K562 (cell line): ENCODE data around the gene ESRRG. TPM values are rescaled to one million over a fixed set of nuclear protein-coding genes. Genes with fewer than 3 reads are reported as not detected.

ENCODE experiments used
- ATAC-seq: fragments of 200-7000 bp; cut with Tn5 transposase; 3 replicates; pipeline ENCODE4 v1.9.1; 2020; ENCODE audit warnings: moderate library complexity
- BruUV-seq: library from RNA; stranded (reverse); fragments of 400-500 nt; replicated peaks from 2 replicates; lab custom pipeline; 2021; lab: Mats Ljungman, UMichigan
- CTCF ChIA-PET: fragments of 300-600 bp; formaldehyde crosslinking; extraction: SDS; loops from one replicate; lab custom pipeline; 2021; ENCODE audit warnings: low intra/inter-chr PET ratio; lab: Yijun Ruan, JAX
- POLR2A ChIA-PET: fragments of 300-600, 350-650 bp; sonication (Branson Sonifier 250); formaldehyde crosslinking; extraction: SDS; loops from one replicate; lab custom pipeline; 2021; ENCODE audit warnings: antibody characterized with exemption, inconsistent platforms; lab: Yijun Ruan, JAX
- DNase-seq, 4 experiments: peaks; one replicate each; pipeline versions ENCODE4 v3.0.0 to v3.0.0-alpha.2; 2011 to 2018; ENCODE audit warnings: low spot score in 3 of 4, mixed read lengths in 3 of 4; ENCODE audit errors: extremely low read depth in 1 of 4
- FAIRE-seq: peaks from 2 replicates; lab custom pipeline; 2011; peaks lifted over from hg19 to GRCh38; lab: Jason Lieb, UNC
- H2AFZ ChIP-seq: 2 replicates; pipeline ENCODE4 v1.6.0; 2011; ENCODE audit warnings: low read depth, low read length, control low read depth, inconsistent platforms
- H3K27ac ChIP-seq: fragments of 200-600 bp; 3 replicates; pipeline ENCODE4 v1.8.0; 2011; ENCODE audit warnings: low read depth, mild to moderate bottlenecking, control low read depth, inconsistent platforms, low read length, moderate library complexity, mixed read lengths; ENCODE audit errors: extremely low read depth
- H3K27me3 ChIP-seq, 2 experiments: fragments of 300-600 bp in 1 of 2; 2 replicates in 1 of 2; 3 replicates in 1 of 2; pipeline versions ENCODE4 v1.6.0 to v1.8.0; 2011; ENCODE audit warnings: inconsistent platforms in 2 of 2, low read length in 2 of 2, mild to moderate bottlenecking in 1 of 2, mixed read lengths in 1 of 2, moderate library complexity in 1 of 2; ENCODE audit not compliant: control insufficient read depth in 2 of 2, insufficient read depth in 2 of 2
- H3K36me3 ChIP-seq: fragments of 300-600 bp; 3 replicates; pipeline ENCODE4 v1.8.0; 2011; ENCODE audit warnings: mild to moderate bottlenecking, low read length, inconsistent platforms; ENCODE audit not compliant: control insufficient read depth, insufficient read depth
- H3K4me1 ChIP-seq, 2 experiments: fragments of 200-600 bp in 1 of 2; replicated peaks in 1 of 2; 2 replicates in 1 of 2; 3 replicates in 1 of 2; pipeline versions ENCODE4 v1.5.1 to v1.8.0; 2011; ENCODE audit warnings: inconsistent platforms in 2 of 2, low read length in 2 of 2, mild to moderate bottlenecking in 1 of 2, mixed read lengths in 1 of 2, moderate library complexity in 1 of 2; ENCODE audit not compliant: control insufficient read depth in 2 of 2, insufficient read depth in 2 of 2
- H3K4me2 ChIP-seq: 2 replicates; pipeline ENCODE4 v1.6.1; 2011; ENCODE audit warnings: low read length, control low read depth, inconsistent platforms, mixed read lengths; ENCODE audit not compliant: insufficient read depth
- H3K4me3 ChIP-seq: fragments of 200-600 bp; sonication (generic), shearing (Covaris generic); 2 replicates; pipeline ENCODE4 v1.5.1; 2016; ENCODE audit warnings: control low read depth, inconsistent platforms
- H3K79me2 ChIP-seq: fragments of 200-600 bp; 3 replicates; pipeline ENCODE4 v1.8.0; 2011; ENCODE audit warnings: low read length, inconsistent platforms; ENCODE audit not compliant: control insufficient read depth, insufficient read depth
- H3K9ac ChIP-seq, 2 experiments: 2 replicates each; pipeline versions ENCODE4 v1.6.0 to v1.6.1; 2011; ENCODE audit warnings: low read depth in 2 of 2, low read length in 2 of 2, control low read depth in 1 of 2, inconsistent platforms in 1 of 2, mild to moderate bottlenecking in 1 of 2, mixed read lengths in 1 of 2; ENCODE audit not compliant: insufficient read depth in 1 of 2
- H3K9me1 ChIP-seq: one replicate; pipeline ENCODE4 v1.6.0; 2011; ENCODE audit warnings: inconsistent platforms, mild to moderate bottlenecking, low read length, moderate library complexity; ENCODE audit not compliant: control insufficient read depth, insufficient read depth
- H3K9me3 ChIP-seq: replicated peaks from 2 replicates; pipeline ENCODE4 v1.5.1; 2011; ENCODE audit warnings: low read depth, low read length, inconsistent platforms; ENCODE audit not compliant: control insufficient read depth, insufficient read depth
- H4K20me1 ChIP-seq: replicated peaks from 2 replicates; pipeline ENCODE4 v1.6.1; 2011; ENCODE audit warnings: low read length, inconsistent platforms, mixed read lengths; ENCODE audit not compliant: control insufficient read depth, insufficient read depth
- CAMTA2 ChIP-seq: fragments of 250-450 bp; sonication (Bioruptor Pico); conservative IDR thresholded peaks from 2 replicates; pipeline ENCODE4 v1.5.1; 2022
- CREB5 ChIP-seq: fragments of 250-450 bp; sonication (Bioruptor Pico); IDR thresholded peaks from 2 replicates; pipeline ENCODE4 v1.5.0; 2020; ENCODE audit warnings: mild to moderate bottlenecking
- DNMT1 ChIP-seq: fragments of 450-650 bp; IDR thresholded peaks from 2 replicates; pipeline ENCODE4 v1.6.1; 2016; ENCODE audit warnings: antibody characterized with exemption, mild to moderate bottlenecking
- FOXM1 ChIP-seq, 2 experiments: fragments of 450-650 bp in 1 of 2; sonication (generic) in 1 of 2; formaldehyde crosslinking in 1 of 2; IDR thresholded peaks; 2 replicates each; pipeline versions ENCODE4 v1.6.1 to v1.9.0; 2017 to 2022; ENCODE audit warnings: low read depth in 2 of 2, mild to moderate bottlenecking in 2 of 2, missing genetic modification reagents in 1 of 2, moderate library complexity in 1 of 2
- GABPB2 ChIP-seq: fragments of 250-450 bp; sonication (Bioruptor Pico); conservative IDR thresholded peaks from 2 replicates; pipeline ENCODE4 v1.5.1; 2021; ENCODE audit warnings: mild to moderate bottlenecking
- JUN ChIP-seq, 2 experiments: sonication (generic) in 1 of 2; formaldehyde crosslinking in 1 of 2; IDR thresholded peaks; 2 replicates each; pipeline versions ENCODE4 v1.6.1 to v1.8.0; 2012 to 2022; ENCODE audit warnings: borderline replicate concordance in 2 of 2, mild to moderate bottlenecking in 2 of 2, improper control_type of control experiment in 1 of 2, low read depth in 1 of 2, low read length in 1 of 2, missing genetic modification reagents in 1 of 2
- KLF13 ChIP-seq: fragments of 450-650 bp; IDR thresholded peaks from 2 replicates; pipeline ENCODE4 v1.6.1; 2016; ENCODE audit warnings: missing genetic modification characterization, low read depth, mild to moderate bottlenecking, missing compliant biosample characterization, moderate library complexity, borderline replicate concordance
- MTA1 ChIP-seq: fragments of 450-650 bp; IDR thresholded peaks from 2 replicates; pipeline ENCODE4 v1.6.1; 2017; ENCODE audit warnings: borderline replicate concordance
- NFIC ChIP-seq: fragments of 450-650 bp; IDR thresholded peaks from 2 replicates; pipeline ENCODE4 v1.6.1; 2017; ENCODE audit warnings: mild to moderate bottlenecking, inconsistent platforms
- U2AF1 ChIP-seq: fragments of 200-400 bp; formaldehyde crosslinking; optimal IDR thresholded peaks from 2 replicates; pipeline ENCODE3; 2017; ENCODE audit warnings: mild to moderate bottlenecking, low read depth, low read length, moderate library complexity
- ZBTB11 ChIP-seq, 3 experiments: fragments of 200-800 bp in 1 of 3; fragments of 250-450 bp in 1 of 3; fragments of 450-650 bp in 1 of 3; sonication (Bioruptor Pico) in 1 of 3; sonication (Bioruptor generic) in 1 of 3; formaldehyde crosslinking in 1 of 3; IDR thresholded peaks; 2 replicates each; pipeline versions ENCODE4 v1.6.1 to v1.8.0; 2016 to 2022; ENCODE audit warnings: mild to moderate bottlenecking in 2 of 3, missing genetic modification characterization in 2 of 3, missing compliant biosample characterization in 1 of 3, moderate library complexity in 1 of 3
- ZNF589 ChIP-seq: fragments of 200-800 bp; sonication (Bioruptor generic); IDR thresholded peaks from 2 replicates; pipeline ENCODE4 v1.6.1; 2016; ENCODE audit warnings: low read depth, missing genetic modification characterization, missing compliant biosample characterization
- WGBS: fragments of 100-300 bp; shearing (Covaris generic); methylation state at CpG from one replicate; pipeline ENCODE4 v1.1.6; 2016; ENCODE audit warnings: low coverage, mixed read lengths; ENCODE audit not compliant: insufficient coverage; ENCODE audit errors: missing lambda C conversion rate; 5-methylcytosine and 5-hydroxymethylcytosine counted together
- in situ Hi-C: fragments of 300-500 bp; cut with MboI; formaldehyde crosslinking; loops from 4 replicates; pipeline ENCODE4 v1.15.0; 2018; ENCODE audit warnings: inconsistent platforms, mixed read lengths
- intact Hi-C: fragments of 100-400 bp; cut with micrococcal nuclease; formaldehyde crosslinking; loops from 2 replicates; pipeline ENCODE4 v1.14.2; 2022
- polyA plus RNA-seq, 8 experiments: library from polyadenylated mRNA; depleted of rRNA in 4 of 8; stranded (reverse) in 5 of 8; unstranded in 3 of 8; fragments of >200 nt; fragmentation: Nextera tagmentation in 2 of 8; fragmentation: Illumina TruSeq in 1 of 8; extraction: Ambion mirVana in 2 of 8; extraction: Trizol in 1 of 8; gene quantifications; 2 replicates each; pipeline versions ENCODE4 v1.2.1 to v1.2.3, GENCODE V29; 2011 to 2014; ENCODE audit warnings: inconsistent platforms in 1 of 8, missing spikeins in 1 of 8
- total RNA-seq, 7 experiments: library from RNA; depleted of rRNA in 6 of 7; stranded (reverse); fragments of >200 nt in 6 of 7; fragmentation: Illumina TruSeq in 2 of 7; extraction: Trizol in 2 of 7; gene quantifications; 2 replicates each; pipeline versions ENCODE4 v1.2.1 to v1.2.3, GENCODE V29; 2011 to 2021; ENCODE audit warnings: low replicate concordance in 1 of 7

The ESRRG gene
- total and polyA plus RNA-seq, 9 of the 15 experiments (the other 6 are each of a cell fraction or from before 2014, with no cell fraction given) = not detected

- Histone ChIP-seq H3K27me3 (no peaks in the 10 kb centered on the region), H3K4me2 (no peak overlapping the region), H2AFZ (no peak overlapping the region), H3K4me3 (no peak overlapping the region), H3K27ac (no peak overlapping the region), H3K9ac (no peak overlapping the region), H3K9me3 (peaks cover 2% of the 10 kb centered on the region; the same call in 1 of the 2 replicates), H3K9me1 (no peaks in the 10 kb centered on the region), H3K36me3 (no peaks in the 10 kb centered on the region), H3K4me1 (no peaks in the 10 kb centered on the region), H3K79me2 (no peaks in the 10 kb centered on the region)
- DNase-seq = no peak
- no TSS peak for BruUV-seq
- in situ Hi-C loops = no loop called here
- CTCF ChIA-PET = no interaction called here
- FAIRE-seq = no peak
- TF ChIP-seq ZNF589 = no peak
- no peak for TF ChIP-seq ZBTB11 (CRISPR knock-in tag; IDR thresholded peaks at IDR 0.05)
- no peak for TF ChIP-seq CAMTA2
- no peak for TF ChIP-seq DNMT1
- no peak for TF ChIP-seq CREB5 (CRISPR knock-in tag)
- no peak for TF ChIP-seq U2AF1
- no peak for TF ChIP-seq JUN (IDR thresholded peaks at IDR 0.05; ENCODE audit: borderline replicate concordance, low read depth, low read length)
- no peak for TF ChIP-seq JUN (CRISPR knock-in tag; IDR thresholded peaks at IDR 0.05; ENCODE audit: borderline replicate concordance)
- TF ChIP-seq NFIC = no peak
- no peak for TF ChIP-seq FOXM1 (IDR thresholded peaks at IDR 0.05; ENCODE audit: low read depth)
- no peak for TF ChIP-seq FOXM1 (CRISPR knock-in tag; IDR thresholded peaks at IDR 0.05; ENCODE audit: low read depth)
- no peak for TF ChIP-seq MTA1
- TF ChIP-seq KLF13 (tag) = no peak
- TF ChIP-seq GABPB2 (CRISPR knock-in tag) = no peak
- TF ChIP-seq, all 486 proteins: peak for 0
- WGBS = 0% methylated on average over 3 of the region's 3 CpGs
- no peak for ATAC-seq
- intact Hi-C loops = no loop called here
- POLR2A ChIA-PET = no interaction called here
- no peaks in the 10 kb centered on the region for H4K20me1 ChIP-seq
Observed at GRCh38 chr1:216462066-216462775, 261.0 kb downstream of the ESRRG start.
